ENCODE results near the gene ESYT3. TPM values are rescaled to one million over a fixed set of nuclear protein-coding genes. Genes with fewer than 3 reads are reported as not detected.

Gene ESYT3
- total and polyA plus RNA-seq, 2 of the 8 experiments (the other 6 are each of a cell fraction or from before 2014, with no cell fraction given): 4.4 to 7.3 TPM

DNA sequence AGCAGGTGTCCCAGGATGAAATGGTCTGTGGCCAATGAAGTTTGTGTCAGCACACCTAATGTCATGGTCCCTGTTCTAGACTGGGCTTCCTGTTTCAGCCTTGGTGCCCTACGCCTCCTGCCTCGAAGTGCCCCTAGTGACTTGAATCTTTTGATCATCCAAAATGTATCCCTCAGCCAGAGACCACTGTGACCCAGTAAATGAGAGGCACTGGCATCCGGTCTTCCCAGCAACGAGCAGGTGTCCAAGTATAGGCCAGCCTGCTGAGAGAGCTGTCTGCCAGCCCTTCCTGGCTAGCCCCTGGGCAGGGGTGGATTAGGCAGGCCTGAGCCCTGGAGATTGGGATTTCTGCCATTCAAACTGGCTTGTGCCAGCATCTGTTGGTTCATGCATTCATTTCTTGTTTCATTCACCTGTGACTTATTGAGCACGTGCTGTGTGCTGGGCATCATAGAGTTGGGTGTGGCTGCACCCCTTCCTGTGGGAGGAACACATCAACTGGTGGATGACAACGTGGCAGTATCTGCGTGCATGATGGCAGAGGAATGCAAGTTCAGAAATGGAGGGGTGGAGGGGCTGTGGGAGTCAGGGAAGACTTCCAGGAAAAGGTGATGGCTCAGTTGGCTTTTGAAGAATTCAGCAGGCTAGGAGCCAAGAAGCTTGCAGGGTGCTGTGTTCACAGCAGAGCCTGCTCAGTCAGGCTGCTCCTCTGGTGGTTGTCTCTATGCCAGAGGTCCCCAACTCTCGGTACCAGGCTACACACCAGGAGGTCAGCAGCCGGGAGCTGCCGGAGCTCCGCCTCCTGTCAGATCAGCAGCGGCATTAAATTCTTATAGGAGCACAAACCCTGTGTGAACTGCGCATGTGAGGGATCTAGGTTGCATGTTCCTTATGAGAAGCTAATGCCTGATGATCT is 21.6 kb downstream of the ESYT3 start (continued):
- TF ChIP-seq, protein P1, sequence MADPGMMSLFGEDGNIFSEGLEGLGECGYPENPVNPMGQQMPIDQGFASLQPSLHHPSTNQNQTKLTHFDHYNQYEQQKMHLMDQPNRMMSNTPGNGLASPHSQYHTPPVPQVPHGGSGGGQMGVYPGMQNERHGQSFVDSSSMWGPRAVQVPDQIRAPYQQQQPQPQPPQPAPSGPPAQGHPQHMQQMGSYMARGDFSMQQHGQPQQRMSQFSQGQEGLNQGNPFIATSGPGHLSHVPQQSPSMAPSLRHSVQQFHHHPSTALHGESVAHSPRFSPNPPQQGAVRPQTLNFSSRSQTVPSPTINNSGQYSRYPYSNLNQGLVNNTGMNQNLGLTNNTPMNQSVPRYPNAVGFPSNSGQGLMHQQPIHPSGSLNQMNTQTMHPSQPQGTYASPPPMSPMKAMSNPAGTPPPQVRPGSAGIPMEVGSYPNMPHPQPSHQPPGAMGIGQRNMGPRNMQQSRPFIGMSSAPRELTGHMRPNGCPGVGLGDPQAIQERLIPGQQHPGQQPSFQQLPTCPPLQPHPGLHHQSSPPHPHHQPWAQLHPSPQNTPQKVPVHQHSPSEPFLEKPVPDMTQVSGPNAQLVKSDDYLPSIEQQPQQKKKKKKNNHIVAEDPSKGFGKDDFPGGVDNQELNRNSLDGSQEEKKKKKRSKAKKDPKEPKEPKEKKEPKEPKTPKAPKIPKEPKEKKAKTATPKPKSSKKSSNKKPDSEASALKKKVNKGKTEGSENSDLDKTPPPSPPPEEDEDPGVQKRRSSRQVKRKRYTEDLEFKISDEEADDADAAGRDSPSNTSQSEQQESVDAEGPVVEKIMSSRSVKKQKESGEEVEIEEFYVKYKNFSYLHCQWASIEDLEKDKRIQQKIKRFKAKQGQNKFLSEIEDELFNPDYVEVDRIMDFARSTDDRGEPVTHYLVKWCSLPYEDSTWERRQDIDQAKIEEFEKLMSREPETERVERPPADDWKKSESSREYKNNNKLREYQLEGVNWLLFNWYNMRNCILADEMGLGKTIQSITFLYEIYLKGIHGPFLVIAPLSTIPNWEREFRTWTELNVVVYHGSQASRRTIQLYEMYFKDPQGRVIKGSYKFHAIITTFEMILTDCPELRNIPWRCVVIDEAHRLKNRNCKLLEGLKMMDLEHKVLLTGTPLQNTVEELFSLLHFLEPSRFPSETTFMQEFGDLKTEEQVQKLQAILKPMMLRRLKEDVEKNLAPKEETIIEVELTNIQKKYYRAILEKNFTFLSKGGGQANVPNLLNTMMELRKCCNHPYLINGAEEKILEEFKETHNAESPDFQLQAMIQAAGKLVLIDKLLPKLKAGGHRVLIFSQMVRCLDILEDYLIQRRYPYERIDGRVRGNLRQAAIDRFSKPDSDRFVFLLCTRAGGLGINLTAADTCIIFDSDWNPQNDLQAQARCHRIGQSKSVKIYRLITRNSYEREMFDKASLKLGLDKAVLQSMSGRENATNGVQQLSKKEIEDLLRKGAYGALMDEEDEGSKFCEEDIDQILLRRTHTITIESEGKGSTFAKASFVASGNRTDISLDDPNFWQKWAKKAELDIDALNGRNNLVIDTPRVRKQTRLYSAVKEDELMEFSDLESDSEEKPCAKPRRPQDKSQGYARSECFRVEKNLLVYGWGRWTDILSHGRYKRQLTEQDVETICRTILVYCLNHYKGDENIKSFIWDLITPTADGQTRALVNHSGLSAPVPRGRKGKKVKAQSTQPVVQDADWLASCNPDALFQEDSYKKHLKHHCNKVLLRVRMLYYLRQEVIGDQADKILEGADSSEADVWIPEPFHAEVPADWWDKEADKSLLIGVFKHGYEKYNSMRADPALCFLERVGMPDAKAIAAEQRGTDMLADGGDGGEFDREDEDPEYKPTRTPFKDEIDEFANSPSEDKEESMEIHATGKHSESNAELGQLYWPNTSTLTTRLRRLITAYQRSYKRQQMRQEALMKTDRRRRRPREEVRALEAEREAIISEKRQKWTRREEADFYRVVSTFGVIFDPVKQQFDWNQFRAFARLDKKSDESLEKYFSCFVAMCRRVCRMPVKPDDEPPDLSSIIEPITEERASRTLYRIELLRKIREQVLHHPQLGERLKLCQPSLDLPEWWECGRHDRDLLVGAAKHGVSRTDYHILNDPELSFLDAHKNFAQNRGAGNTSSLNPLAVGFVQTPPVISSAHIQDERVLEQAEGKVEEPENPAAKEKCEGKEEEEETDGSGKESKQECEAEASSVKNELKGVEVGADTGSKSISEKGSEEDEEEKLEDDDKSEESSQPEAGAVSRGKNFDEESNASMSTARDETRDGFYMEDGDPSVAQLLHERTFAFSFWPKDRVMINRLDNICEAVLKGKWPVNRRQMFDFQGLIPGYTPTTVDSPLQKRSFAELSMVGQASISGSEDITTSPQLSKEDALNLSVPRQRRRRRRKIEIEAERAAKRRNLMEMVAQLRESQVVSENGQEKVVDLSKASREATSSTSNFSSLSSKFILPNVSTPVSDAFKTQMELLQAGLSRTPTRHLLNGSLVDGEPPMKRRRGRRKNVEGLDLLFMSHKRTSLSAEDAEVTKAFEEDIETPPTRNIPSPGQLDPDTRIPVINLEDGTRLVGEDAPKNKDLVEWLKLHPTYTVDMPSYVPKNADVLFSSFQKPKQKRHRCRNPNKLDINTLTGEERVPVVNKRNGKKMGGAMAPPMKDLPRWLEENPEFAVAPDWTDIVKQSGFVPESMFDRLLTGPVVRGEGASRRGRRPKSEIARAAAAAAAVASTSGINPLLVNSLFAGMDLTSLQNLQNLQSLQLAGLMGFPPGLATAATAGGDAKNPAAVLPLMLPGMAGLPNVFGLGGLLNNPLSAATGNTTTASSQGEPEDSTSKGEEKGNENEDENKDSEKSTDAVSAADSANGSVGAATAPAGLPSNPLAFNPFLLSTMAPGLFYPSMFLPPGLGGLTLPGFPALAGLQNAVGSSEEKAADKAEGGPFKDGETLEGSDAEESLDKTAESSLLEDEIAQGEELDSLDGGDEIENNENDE (IDR thresholded peaks at IDR 0.05; ENCODE audit: insufficient replicate concordance, low read length): no peak
- TF ChIP-seq POU5F1 (IDR thresholded peaks at IDR 0.05; ENCODE audit: low read depth, low read length) (no peak), SP2 (IDR thresholded peaks at IDR 0.05; ENCODE audit: low read length) (no peak), TAF7 (optimal IDR thresholded peaks at IDR 0.05; ENCODE audit: borderline replicate concordance, low read depth, low read length) (no peak), BACH1 (IDR thresholded peaks at IDR 0.05; ENCODE audit: low read length) (no peak), BCL11A (IDR thresholded peaks at IDR 0.05; ENCODE audit: low read depth in 2 of 2, low read length in 2 of 2) (no peak), NANOG (IDR thresholded peaks at IDR 0.05; ENCODE audit: insufficient read depth, low read depth, low read length, poor library complexity, severe bottlenecking) (no peak)
- TF ChIP-seq, protein P2, sequence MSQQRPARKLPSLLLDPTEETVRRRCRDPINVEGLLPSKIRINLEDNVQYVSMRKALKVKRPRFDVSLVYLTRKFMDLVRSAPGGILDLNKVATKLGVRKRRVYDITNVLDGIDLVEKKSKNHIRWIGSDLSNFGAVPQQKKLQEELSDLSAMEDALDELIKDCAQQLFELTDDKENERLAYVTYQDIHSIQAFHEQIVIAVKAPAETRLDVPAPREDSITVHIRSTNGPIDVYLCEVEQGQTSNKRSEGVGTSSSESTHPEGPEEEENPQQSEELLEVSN (IDR thresholded peaks at IDR 0.05): no peak

Data from H1 (cell line).